Measurements from ENCODE around the gene FCHSD2.
"Not testable (repeated sequence)": the region's sequence is repeated elsewhere in the genome, so short reads cannot be mapped to it uniquely, and the experiment has no call there.

FCHSD2 gene

GRCh38 chr11:72829884-72830533 is 312.1 kb downstream of the FCHSD2 start:
- no peak for DNase-seq

GRCh38 chr11:72829178-72829577 is 312.9 kb downstream of the FCHSD2 start:
- DNase-seq, result no peak

GRCh38 chr11:72828692-72829101 is 313.4 kb downstream of the FCHSD2 start:
- no peak for DNase-seq

DNA sequence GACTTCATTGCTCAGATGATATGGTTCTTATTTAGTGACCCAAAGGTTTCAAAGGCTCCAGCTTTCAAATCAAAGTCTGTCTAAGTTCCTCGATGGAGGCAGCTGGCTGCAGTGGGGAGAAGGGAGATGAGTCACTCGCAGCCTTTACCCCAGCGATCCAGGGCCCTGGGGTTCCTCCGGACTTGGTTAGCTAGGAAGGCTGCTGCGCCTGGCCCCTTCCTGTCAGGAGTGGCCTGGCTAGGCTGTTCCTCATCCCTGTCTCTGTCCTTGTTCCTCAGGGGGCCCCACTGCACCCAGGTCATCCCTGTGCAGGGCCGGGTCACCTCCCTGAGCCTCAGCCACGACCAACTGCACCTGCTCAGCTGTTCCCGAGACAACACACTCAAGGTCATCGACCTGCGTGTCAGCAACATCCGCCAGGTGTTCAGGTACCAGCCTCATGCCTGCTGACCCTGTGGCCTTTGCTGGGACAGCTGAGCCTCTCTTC is 314.0 kb downstream of the FCHSD2 start:
- DNase-seq, result no peak

DNA sequence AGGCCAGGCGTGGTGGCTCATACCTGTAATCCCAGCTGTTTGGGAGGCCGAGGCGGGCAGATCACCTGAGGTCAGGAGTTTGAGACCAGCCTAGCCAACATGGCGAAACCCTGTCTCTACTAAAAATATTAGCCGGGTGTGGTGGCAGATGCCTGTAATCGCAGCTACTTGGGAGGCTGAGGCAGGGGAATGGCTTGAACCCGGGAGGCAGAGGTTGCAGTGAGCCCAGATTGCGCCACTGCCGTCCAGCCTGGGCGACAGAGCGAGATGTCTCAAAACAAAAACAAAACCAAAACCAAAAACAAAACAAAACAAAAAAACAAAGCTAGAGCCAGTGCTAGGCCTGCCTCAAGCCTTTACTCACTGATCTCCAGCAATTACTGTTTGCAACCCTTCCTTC is 314.5 kb downstream of the FCHSD2 start:
- not testable (repeated sequence) for DNase-seq

DNA sequence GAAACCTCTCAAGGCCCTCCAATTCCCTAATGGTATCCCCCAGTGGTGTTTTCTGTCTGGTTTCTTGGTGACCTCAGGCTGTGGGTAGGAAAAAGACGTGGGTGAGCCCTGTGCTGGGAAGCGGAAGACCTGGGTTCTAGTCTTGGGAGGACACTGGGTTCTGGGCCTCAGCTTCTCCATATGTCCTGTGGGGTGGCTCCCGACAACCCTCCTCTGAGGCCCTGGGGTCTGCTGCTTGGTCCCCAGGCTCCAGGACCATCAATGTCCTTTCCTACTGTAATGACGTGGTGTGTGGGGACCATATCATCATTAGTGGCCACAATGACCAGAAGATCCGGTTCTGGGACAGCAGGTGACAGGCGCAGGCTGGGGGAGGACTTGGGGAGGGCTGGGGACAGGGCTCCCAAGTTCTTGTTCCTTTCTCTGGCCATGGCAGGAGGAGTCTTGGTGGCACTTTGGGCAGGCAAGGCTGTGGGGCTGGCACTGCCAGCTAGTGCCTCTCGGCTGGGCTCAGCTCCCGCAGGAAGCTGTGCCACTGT is 315.1 kb downstream of the FCHSD2 start:
- DNase-seq, result no peak

GRCh38 chr11:72826191-72826941 is 315.8 kb downstream of the FCHSD2 start:
- DNase-seq, result no peak

GRCh38 chr11:72825661-72826060 is 316.5 kb downstream of the FCHSD2 start:
- DNase-seq, result no peak

DNA sequence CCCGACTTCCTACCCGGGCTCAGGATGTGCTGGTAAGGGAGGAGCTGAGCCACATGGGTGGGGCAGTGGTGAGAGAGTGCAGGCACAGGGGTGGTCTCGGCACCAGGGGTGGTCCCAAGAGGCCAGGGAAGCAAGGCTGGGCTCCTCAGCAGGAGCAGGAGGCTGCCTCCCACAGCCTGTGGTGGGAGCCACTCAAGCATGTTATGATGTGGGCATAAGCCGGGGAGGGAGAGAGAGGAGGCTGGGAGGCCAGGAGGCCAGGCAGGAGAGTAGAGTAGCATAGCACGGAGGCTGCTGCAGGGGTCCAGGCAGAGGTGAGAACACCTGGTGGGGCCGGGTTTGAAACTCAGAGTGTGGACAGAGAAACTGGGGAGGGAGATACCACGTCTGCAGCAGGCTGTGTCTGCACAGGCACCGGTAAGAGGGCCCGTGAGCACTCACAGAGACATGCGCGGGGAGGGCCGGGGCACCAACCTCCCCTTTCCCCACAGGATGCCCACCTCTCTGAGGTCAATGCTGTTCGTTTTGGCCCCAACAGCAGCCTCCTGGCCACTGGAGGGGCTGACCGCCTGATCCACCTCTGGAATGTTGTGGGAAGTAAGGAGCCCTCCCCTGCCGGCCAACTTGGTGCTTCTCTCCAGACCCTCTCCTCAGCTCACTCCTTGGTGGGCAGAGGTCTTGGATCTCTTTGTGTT is 317.2 kb downstream of the FCHSD2 start:
- no peak for DNase-seq

GRCh38 chr11:72824020-72824419 is 318.1 kb downstream of the FCHSD2 start:
- no peak for DNase-seq

DNA sequence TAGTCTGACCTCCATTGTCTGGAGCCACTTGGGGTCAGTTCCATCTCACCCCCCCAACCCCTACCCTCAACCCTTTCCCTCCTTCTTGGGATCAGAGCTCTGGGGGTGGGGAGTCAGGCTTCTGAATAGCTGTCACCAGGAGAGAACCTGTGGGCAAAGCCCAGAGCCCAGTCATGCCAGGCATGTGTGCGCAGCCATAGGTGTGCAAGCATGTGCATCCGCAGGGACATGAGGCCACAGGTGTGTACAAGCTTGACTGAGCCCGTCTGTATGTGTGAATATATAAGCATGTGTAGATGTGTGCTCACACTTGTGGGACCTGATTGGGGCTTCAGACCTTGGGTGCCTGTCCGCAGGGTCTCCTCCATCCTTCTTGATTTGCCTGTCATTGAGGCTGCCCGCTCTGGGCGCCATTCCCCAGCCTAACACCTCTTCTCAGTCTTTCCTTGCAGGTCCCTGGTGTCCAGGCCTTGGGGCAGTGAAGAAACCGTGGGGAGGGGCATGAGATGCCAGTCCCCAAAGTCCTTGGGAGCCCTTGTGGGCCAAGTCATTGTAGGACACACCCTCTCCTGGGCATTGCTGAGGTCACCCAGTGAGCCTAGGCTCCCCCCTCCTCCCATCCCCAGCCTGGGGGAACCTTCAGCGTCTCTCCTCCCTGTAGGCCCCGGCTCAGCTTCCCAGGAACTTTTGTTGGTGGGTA is 318.9 kb downstream of the FCHSD2 start:
- no peak for DNase-seq

DNA sequence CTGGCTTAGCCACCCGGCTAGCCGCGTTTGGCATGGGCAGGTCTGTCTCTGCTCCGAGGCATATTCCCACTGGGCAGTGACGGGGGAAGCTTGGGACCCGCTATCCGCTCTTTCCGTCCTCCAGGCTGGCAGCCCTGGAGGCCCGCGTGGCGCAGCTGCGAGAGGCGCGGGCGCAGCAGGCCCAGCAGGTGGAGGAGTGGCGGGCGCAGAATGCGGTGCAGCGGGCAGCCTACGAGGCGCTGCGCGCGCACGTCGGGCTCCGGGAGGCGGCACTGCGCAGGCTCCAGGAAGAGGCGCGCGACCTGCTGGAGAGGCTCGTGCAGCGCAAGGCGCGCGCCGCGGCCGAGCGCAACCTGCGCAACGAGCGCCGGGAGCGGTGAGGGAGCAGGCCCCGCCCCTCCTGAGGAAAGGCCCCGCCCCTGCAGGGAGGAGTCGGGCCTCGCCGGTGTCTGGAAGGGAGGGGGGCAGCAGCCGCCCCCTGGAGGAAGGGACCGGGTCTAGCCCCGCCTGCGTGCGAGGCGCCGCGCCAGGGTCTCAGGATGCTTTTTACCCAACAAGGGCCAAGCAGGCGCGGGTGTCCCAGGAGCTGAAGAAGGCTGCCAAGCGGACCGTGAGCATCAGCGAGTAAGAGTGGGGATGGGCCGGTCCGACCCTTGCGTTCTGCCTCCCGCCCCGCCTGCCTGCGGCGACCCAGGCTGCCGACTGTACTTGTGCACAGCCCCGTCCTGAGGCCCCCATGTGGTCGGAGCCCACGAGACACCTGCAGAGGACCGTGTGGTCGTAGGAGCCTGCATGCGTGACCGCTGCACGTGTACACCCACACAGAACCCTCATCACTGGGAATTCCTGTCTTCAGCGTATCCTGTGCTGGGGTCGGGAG is 320.0 kb downstream of the FCHSD2 start:
- DNase-seq, result peak; percentile 98

GRCh38 chr11:72821221-72821919 is 320.7 kb downstream of the FCHSD2 start:
- DNase-seq, result no peak

- DNase-seq, result no peak
Measured at GRCh38 chr11:72820439-72821139, 321.5 kb downstream of the FCHSD2 start.

GRCh38 chr11:72818971-72819370 is 323.1 kb downstream of the FCHSD2 start:
- DNase-seq, result no peak

- DNase-seq, result no peak
Measured at GRCh38 chr11:72817966-72818365, 324.2 kb downstream of the FCHSD2 start.

GRCh38 chr11:72816404-72816990 is 325.6 kb downstream of the FCHSD2 start:
- no peak for DNase-seq

- DNase-seq, result no peak
Measured at GRCh38 chr11:72815110-72815618, 327.0 kb downstream of the FCHSD2 start.

- DNase-seq, result no peak
Measured at GRCh38 chr11:72814286-72815109, 327.6 kb downstream of the FCHSD2 start, which contains the start of gene ATG16L2. Gene ATG16L2, plus strand, starts transcription at chr11:72814411. Its CDS starts 35 bp downstream, at chr11:72814446.

Data from activated T-cell treated with anti-CD3 and anti-CD28 coated beads, Interleukin-2, amount 50 U/mL, for 1 hour (primary cell).